ENCODE data around the gene CEP295NL. TPM values are rescaled to one million over a fixed set of nuclear protein-coding genes. Genes with fewer than 3 reads are reported as not detected.

Gene CEP295NL
- total RNA-seq, 1 donor from 2014 or later: 3.8 TPM

DNA sequence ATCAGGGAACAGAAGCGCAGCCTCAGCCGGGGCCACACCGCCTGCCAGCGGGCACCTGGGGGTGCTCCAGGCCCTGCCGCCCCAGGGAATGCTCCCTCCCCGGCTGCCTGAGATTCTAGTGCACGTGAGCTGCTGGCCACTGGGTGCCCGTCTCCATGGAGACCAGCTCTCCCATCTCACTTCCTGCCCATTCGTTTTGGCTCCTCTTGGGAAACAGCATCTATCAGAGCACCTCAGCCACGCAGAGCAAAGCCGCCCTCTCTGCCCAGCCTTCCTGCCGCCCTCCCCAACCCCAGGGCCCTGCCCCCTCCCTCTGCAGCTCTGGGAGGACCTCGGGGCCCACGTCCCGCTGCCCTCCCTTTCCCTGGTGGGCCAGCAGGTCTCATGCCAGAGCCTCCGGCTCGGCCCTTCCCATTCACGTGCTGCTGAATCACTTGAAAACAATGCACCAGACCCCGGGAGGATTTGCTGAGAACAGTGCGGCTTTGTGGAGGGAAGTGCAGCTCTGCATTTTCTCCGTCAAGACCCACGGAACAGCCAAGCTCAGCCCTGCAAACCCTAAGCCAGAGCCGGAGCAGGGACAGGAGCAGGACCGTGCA is 19.4 kb downstream of the CEP295NL start:
- H3K4me1 Mint-ChIP-seq (ENCODE audit: unreplicated experiment): peaks cover 50% of the 10 kb centered on the region
- H3K27ac Mint-ChIP-seq: peak overlapping the region; percentile 97
- no peaks in the 10 kb centered on the region for H3K9me3 Mint-ChIP-seq
- H3K36me3 Mint-ChIP-seq: peaks cover 8% of the 10 kb centered on the region
- H3K4me3 Mint-ChIP-seq: peak overlapping the region; percentile 81
- H3K27me3 Mint-ChIP-seq: no peaks in the 10 kb centered on the region
- DNase-seq (ENCODE audit: extremely low spot score, unreplicated experiment): peak; percentile 79
- TF ChIP-seq, protein P1, sequence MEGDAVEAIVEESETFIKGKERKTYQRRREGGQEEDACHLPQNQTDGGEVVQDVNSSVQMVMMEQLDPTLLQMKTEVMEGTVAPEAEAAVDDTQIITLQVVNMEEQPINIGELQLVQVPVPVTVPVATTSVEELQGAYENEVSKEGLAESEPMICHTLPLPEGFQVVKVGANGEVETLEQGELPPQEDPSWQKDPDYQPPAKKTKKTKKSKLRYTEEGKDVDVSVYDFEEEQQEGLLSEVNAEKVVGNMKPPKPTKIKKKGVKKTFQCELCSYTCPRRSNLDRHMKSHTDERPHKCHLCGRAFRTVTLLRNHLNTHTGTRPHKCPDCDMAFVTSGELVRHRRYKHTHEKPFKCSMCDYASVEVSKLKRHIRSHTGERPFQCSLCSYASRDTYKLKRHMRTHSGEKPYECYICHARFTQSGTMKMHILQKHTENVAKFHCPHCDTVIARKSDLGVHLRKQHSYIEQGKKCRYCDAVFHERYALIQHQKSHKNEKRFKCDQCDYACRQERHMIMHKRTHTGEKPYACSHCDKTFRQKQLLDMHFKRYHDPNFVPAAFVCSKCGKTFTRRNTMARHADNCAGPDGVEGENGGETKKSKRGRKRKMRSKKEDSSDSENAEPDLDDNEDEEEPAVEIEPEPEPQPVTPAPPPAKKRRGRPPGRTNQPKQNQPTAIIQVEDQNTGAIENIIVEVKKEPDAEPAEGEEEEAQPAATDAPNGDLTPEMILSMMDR (conservative IDR thresholded peaks at IDR 0.05): no peak

- TF ChIP-seq, protein P1 (conservative IDR thresholded peaks at IDR 0.05): no peak
- Mint-ChIP-seq H3K36me3 (peaks cover 7% of the 10 kb centered on the region), H3K27me3 (no peaks in the 10 kb centered on the region), H3K4me1 (ENCODE audit: unreplicated experiment) (peaks cover 53% of the 10 kb centered on the region), H3K27ac (peak overlapping the region; percentile 97), H3K4me3 (peak overlapping the region; percentile 81), H3K9me3 (no peaks in the 10 kb centered on the region)
- DNase-seq (ENCODE audit: extremely low spot score, unreplicated experiment): no peak
These were observed 19.9 kb downstream of the CEP295NL start for GRCh38 chr17:78883089-78883532.

- no peaks in the 10 kb centered on the region for H3K27me3 Mint-ChIP-seq
- H3K36me3 Mint-ChIP-seq: peaks cover 4% of the 10 kb centered on the region
- H3K4me3 Mint-ChIP-seq: peak overlapping the region; percentile 34
- no peaks in the 10 kb centered on the region for H3K9me3 Mint-ChIP-seq
- TF ChIP-seq, protein P1 (conservative IDR thresholded peaks at IDR 0.05): no peak
- no peak for DNase-seq (ENCODE audit: extremely low spot score, unreplicated experiment)
- H3K4me1 Mint-ChIP-seq (ENCODE audit: unreplicated experiment): peaks cover 53% of the 10 kb centered on the region
- H3K27ac Mint-ChIP-seq: peak overlapping the region; percentile 97
These were observed 20.4 kb downstream of the CEP295NL start for GRCh38 chr17:78882540-78883088.

DNA sequence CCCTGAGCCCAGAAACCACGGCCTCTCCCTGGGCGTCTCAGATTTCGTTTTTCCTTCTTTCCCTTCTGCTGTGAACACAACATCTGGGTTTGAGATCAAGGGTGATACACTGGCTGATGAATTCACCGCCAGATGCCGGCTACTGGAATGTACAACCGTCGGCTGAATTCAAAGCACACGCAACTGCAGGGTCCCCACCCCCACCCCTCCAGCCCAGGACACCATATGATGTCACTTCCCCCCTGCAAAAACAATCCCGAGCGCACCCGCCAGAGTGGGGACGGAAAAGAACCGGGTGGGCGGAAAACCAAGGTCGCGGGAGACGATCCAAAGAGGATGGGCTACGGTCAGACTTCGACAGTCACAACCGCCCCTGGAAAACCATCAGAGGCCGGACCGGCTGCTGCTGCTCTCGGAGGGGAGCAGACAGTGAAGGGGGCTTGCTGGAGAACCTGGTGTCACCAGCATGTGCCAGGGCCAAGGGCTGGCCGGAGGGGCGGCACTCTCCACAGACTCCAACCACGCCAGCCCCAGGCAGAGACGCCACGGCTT is 23.3 kb downstream of the CEP295NL start:
- Mint-ChIP-seq H3K27ac (peak overlapping the region; percentile 75), H3K27me3 (no peaks in the 10 kb centered on the region), H3K9me3 (no peaks in the 10 kb centered on the region), H3K4me1 (ENCODE audit: unreplicated experiment) (peaks cover 61% of the 10 kb centered on the region), H3K36me3 (peaks cover 14% of the 10 kb centered on the region), H3K4me3 (peak overlapping the region; percentile 65)
- DNase-seq (ENCODE audit: extremely low spot score, unreplicated experiment): no peak
- TF ChIP-seq, protein P1 (conservative IDR thresholded peaks at IDR 0.05): no peak

GRCh38 chr17:78878871-78879527 is 24.0 kb downstream of the CEP295NL start:
- TF ChIP-seq, protein P1 (conservative IDR thresholded peaks at IDR 0.05): no peak
- H3K36me3 Mint-ChIP-seq: peaks cover 14% of the 10 kb centered on the region
- H3K27ac Mint-ChIP-seq: peak overlapping the region; percentile 75
- no peaks in the 10 kb centered on the region for H3K27me3 Mint-ChIP-seq
- H3K4me3 Mint-ChIP-seq: peak overlapping the region; percentile 65
- H3K4me1 Mint-ChIP-seq (ENCODE audit: unreplicated experiment): peaks cover 57% of the 10 kb centered on the region
- no peaks in the 10 kb centered on the region for H3K9me3 Mint-ChIP-seq
- no peak for DNase-seq (ENCODE audit: extremely low spot score, unreplicated experiment)

All from type B pancreatic cell (in vitro differentiated cells).